ENCODE measurements around the gene FERMT1.

- TF ChIP-seq GATA2 (IDR thresholded peaks at IDR 0.05; ENCODE audit: low read depth, low read length) (no peak), GATA3 (IDR thresholded peaks at IDR 0.05; ENCODE audit: low read depth, low read length) (no peak)
Observed at GRCh38 chr20:6041808-6042265, 81.0 kb downstream of the FERMT1 start.
